OCI-LY3 (cell line): ENCODE results near the gene SAMD14.

Source experiments
- H2AFZ ChIP-seq: fragments of 200-600, 300-600 bp; shearing (Covaris generic); 2 replicates; pipeline ENCODE4 v1.6.0; 2014; ENCODE audit warnings: antibody characterized with exemption, low read depth, low read length
- H3K27ac ChIP-seq: fragments of 200-600, 300-600 bp; sonication (generic); 2 replicates; pipeline ENCODE4 v1.5.1; 2014; ENCODE audit warnings: mild to moderate bottlenecking, low read length, moderate library complexity, mixed read lengths
- H3K27me3 ChIP-seq: fragments of 200-600, 300-600 bp; sonication (generic); 2 replicates; pipeline ENCODE4 v1.6.1; 2014; ENCODE audit warnings: low read depth, low read length, mixed read lengths
- H3K36me3 ChIP-seq: fragments of 200-600, 300-600 bp; sonication (generic); replicated peaks from 2 replicates; pipeline ENCODE3; 2014; ENCODE audit warnings: low read depth, low read length, mixed read lengths
- H3K4me1 ChIP-seq: fragments of 300-600, 200-600 bp; sonication (generic); 2 replicates; pipeline ENCODE4 v1.6.1; 2014; ENCODE audit warnings: low read length, mixed read lengths
- H3K4me2 ChIP-seq: fragments of 200-600, 300-600 bp; sonication (generic); 2 replicates; pipeline ENCODE4 v1.6.1; 2014; ENCODE audit warnings: low read length, mixed read lengths
- H3K4me3 ChIP-seq: fragments of 300-600, 200-600 bp; sonication (generic); 2 replicates; pipeline ENCODE4 v1.5.1; 2014; ENCODE audit warnings: antibody characterized with exemption, mild to moderate bottlenecking, low read length, moderate library complexity
- H3K79me2 ChIP-seq: fragments of 300-600, 200-600 bp; shearing (Covaris generic); 2 replicates; pipeline ENCODE4 v1.6.1; 2014; ENCODE audit warnings: mild to moderate bottlenecking, low read length, mixed read lengths
- H3K9ac ChIP-seq: fragments of 300-600, 200-600 bp; shearing (Covaris generic); 2 replicates; pipeline ENCODE4 v1.6.0; 2014; ENCODE audit warnings: mild to moderate bottlenecking, low read length, moderate library complexity
- H3K9me3 ChIP-seq: fragments of 200-600, 300-600 bp; shearing (Covaris generic); 2 replicates; pipeline ENCODE4 v1.6.1; 2014; ENCODE audit warnings: low read length, mixed read lengths; ENCODE audit not compliant: insufficient read depth
- H4K20me1 ChIP-seq: fragments of 200-600, 300-600 bp; sonication (generic); 2 replicates; pipeline ENCODE4 v1.6.1; 2016; ENCODE audit warnings: low read length, mixed read lengths; ENCODE audit not compliant: insufficient read depth
- CTCF ChIP-seq: fragments of 200-600, 300-600 bp; sonication (generic); IDR thresholded peaks from 2 replicates; pipeline ENCODE4 v1.5.1; 2014; ENCODE audit warnings: antibody characterized with exemption, low read length, low read depth
- EZH2phosphoT487 ChIP-seq: fragments of 200-600 bp; shearing (Covaris generic); IDR thresholded peaks from 2 replicates; pipeline ENCODE4 v1.6.1; 2018; ENCODE audit warnings: antibody characterized with exemption, mixed run types, low read depth

The SAMD14 gene

GRCh38 chr17:50117202-50118051 is 12.5 kb downstream of the SAMD14 start:
- Histone ChIP-seq H2AFZ (no peak overlapping the region), H3K27ac (no peak overlapping the region), H3K4me1 (0 out of 2 replicates have a peak, but pooled peaks cover 6% of the 10 kb centered on the region), H4K20me1 (no peaks in the 10 kb centered on the region), H3K9ac (no peak overlapping the region), H3K4me2 (no peak overlapping the region), H3K9me3 (no peaks in the 10 kb centered on the region), H3K79me2 (no peaks in the 10 kb centered on the region), H3K36me3 (no peaks in the 10 kb centered on the region), H3K27me3 (peaks cover 11% of the 10 kb centered on the region), H3K4me3 (no peak overlapping the region)
- no peak for TF ChIP-seq CTCF
- no peak for TF ChIP-seq EZH2phosphoT487

- H3K79me2 ChIP-seq = no peaks in the 10 kb centered on the region
- no peak overlapping the region for H3K4me2 ChIP-seq
- TF ChIP-seq CTCF = no peak
- TF ChIP-seq EZH2phosphoT487 = no peak
- H3K9me3 ChIP-seq = no peaks in the 10 kb centered on the region
- no peak overlapping the region for H3K27ac ChIP-seq
- H3K4me3 ChIP-seq = no peak overlapping the region
- no peaks in the 10 kb centered on the region for H4K20me1 ChIP-seq
- no peaks in the 10 kb centered on the region for H3K36me3 ChIP-seq
- H3K27me3 ChIP-seq = peaks cover 5% of the 10 kb centered on the region
- H3K9ac ChIP-seq = no peak overlapping the region
- no peak overlapping the region for H2AFZ ChIP-seq
- 0 out of 2 replicates have a peak, but pooled peaks cover 6% of the 10 kb centered on the region for H3K4me1 ChIP-seq
These were observed 14.2 kb downstream of the SAMD14 start for GRCh38 chr17:50115756-50116155.

GRCh38 chr17:50114849-50115357 is 15.1 kb downstream of the SAMD14 start:
- TF ChIP-seq EZH2phosphoT487 (no peak), CTCF (peak; percentile 87)
- Histone ChIP-seq H3K4me1 (0 out of 2 replicates have a peak, but pooled peaks cover 6% of the 10 kb centered on the region), H3K9me3 (no peaks in the 10 kb centered on the region), H3K27ac (no peak overlapping the region), H3K4me3 (no peak overlapping the region), H2AFZ (no peak overlapping the region), H3K9ac (no peak overlapping the region), H3K79me2 (no peaks in the 10 kb centered on the region), H3K36me3 (no peaks in the 10 kb centered on the region), H3K4me2 (no peak overlapping the region), H3K27me3 (peaks cover 3% of the 10 kb centered on the region), H4K20me1 (no peaks in the 10 kb centered on the region)

- TF ChIP-seq EZH2phosphoT487 (no peak), CTCF (no peak)
- no peak overlapping the region for H2AFZ ChIP-seq
- H4K20me1 ChIP-seq = no peaks in the 10 kb centered on the region
- H3K9me3 ChIP-seq = no peaks in the 10 kb centered on the region
- H3K36me3 ChIP-seq = no peaks in the 10 kb centered on the region
- no peak overlapping the region for H3K27ac ChIP-seq
- 0 out of 2 replicates have a peak, but pooled peaks cover 6% of the 10 kb centered on the region for H3K4me1 ChIP-seq
- no peak overlapping the region for H3K9ac ChIP-seq
- H3K79me2 ChIP-seq = no peaks in the 10 kb centered on the region
- H3K27me3 ChIP-seq = no peaks in the 10 kb centered on the region
- no peak overlapping the region for H3K4me2 ChIP-seq
- no peak overlapping the region for H3K4me3 ChIP-seq
These were observed 15.6 kb downstream of the SAMD14 start for GRCh38 chr17:50114401-50114800.
